Measurements from ENCODE around the gene BACH1.
"Not testable (repeated sequence)": the region's sequence is repeated elsewhere in the genome, so short reads cannot be mapped to it uniquely, and the experiment has no call there.

BACH1 gene

GRCh38 chr21:29298348-29299045, at the start of gene BACH1:
Gene BACH1, plus strand, starts transcription at chr21:29298922. Its CDS starts 22,359 bp downstream, at chr21:29321281.
- peak; percentile 86 for DNase-seq

- DNase-seq: not testable (repeated sequence)
These were observed 49.4 kb upstream of the BACH1 start for GRCh38 chr21:29249289-29249688.

GRCh38 chr21:29250636-29251035, 48.1 kb upstream of the BACH1 start:
- DNase-seq: no peak

- DNase-seq: not testable (repeated sequence)
These were observed 44.9 kb upstream of the BACH1 start for GRCh38 chr21:29253861-29254260.

GRCh38 chr21:29254550-29254949, 44.2 kb upstream of the BACH1 start:
- DNase-seq: no peak

GRCh38 chr21:29256126-29256910, 42.4 kb upstream of the BACH1 start:
- DNase-seq: no peak

- no peak for DNase-seq
These were observed 41.0 kb upstream of the BACH1 start for GRCh38 chr21:29257701-29258100.

GRCh38 chr21:29258626-29259338, 39.9 kb upstream of the BACH1 start:
- no peak for DNase-seq

- DNase-seq: no peak
These were observed 38.3 kb upstream of the BACH1 start for GRCh38 chr21:29260461-29260860.

- no peak for DNase-seq
These were observed 36.9 kb upstream of the BACH1 start for GRCh38 chr21:29261555-29262540.

- DNase-seq: no peak
These were observed 34.0 kb upstream of the BACH1 start for GRCh38 chr21:29264721-29265120.

GRCh38 chr21:29265690-29266479, 32.8 kb upstream of the BACH1 start:
- DNase-seq: peak; percentile 59

- DNase-seq: no peak
These were observed 31.1 kb upstream of the BACH1 start for GRCh38 chr21:29267666-29268065.

GRCh38 chr21:29271927-29272333, 26.8 kb upstream of the BACH1 start:
- DNase-seq: no peak

- DNase-seq: no peak
These were observed 21.3 kb upstream of the BACH1 start for GRCh38 chr21:29277442-29277841.

GRCh38 chr21:29279558-29279957, 19.2 kb upstream of the BACH1 start:
- no peak for DNase-seq

- not testable (repeated sequence) for DNase-seq
These were observed 16.9 kb upstream of the BACH1 start for GRCh38 chr21:29281801-29282200.

GRCh38 chr21:29287383-29287782, 11.3 kb upstream of the BACH1 start:
- DNase-seq: no peak

GRCh38 chr21:29288239-29288638, 10.5 kb upstream of the BACH1 start:
- DNase-seq: no peak

GRCh38 chr21:29289317-29289716, 9.4 kb upstream of the BACH1 start:
- DNase-seq: no peak

- no peak for DNase-seq
These were observed 8.5 kb upstream of the BACH1 start for GRCh38 chr21:29290240-29290639.

GRCh38 chr21:29293495-29293894, 5.2 kb upstream of the BACH1 start:
- no peak for DNase-seq

Measured in stimulated activated CD4-positive, alpha-beta T cell treated with anti-CD3 and anti-CD28 coated beads, Interleukin-4, amount 100 ng/mL, for 24 hours (primary cell).